ENCODE data around the gene MBOAT7.

MBOAT7 gene

DNA sequence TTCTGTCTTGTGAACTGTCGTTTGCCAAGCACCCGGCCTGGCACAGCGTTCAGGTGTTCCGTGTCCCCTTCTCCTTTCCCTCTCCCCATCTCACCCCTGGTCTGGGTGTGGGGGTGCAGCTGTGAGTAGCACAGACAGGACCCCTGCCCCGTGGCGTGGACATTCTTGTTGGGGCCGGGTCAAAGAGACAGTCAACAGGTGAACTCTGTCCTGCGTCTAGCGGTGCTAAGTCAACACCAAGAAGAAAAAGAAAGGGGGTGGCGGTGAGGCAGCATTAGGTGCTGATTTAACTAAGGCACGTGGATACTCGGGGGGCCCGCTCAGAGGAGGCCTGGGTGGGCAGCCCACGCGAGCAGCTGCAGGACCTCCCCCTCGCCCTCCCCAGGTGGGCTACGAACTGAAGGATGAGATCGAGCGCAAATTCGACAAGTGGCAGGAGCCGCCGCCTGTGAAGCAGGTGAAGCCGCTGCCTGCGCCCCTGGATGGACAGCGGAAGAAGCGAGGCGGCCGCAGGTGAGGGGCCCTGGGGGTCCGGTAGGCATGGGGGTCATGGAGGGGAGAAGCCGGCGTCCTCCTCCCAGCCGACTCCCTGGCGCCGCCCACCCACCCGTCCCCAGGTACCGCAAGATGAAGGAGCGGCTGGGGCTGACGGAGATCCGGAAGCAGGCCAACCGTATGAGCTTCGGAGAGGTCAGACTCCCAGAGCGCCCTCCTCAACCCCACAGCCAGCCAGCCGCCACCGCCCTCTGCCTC is 61.5 kb downstream of the MBOAT7 start:
- TF ChIP-seq CTCF (IDR thresholded peaks at IDR 0.05; ENCODE audit: insufficient read depth, low read length) (no peak), REST (IDR thresholded peaks at IDR 0.05; ENCODE audit: insufficient replicate concordance, low read depth) (no peak), SPI1 (IDR thresholded peaks at IDR 0.05; ENCODE audit: borderline replicate concordance, low read depth) (no peak), POLR2AphosphoS5 (IDR thresholded peaks at IDR 0.05; ENCODE audit: low read depth) (no peak), GABPA (IDR thresholded peaks at IDR 0.05; ENCODE audit: low read depth) (no peak)
- no peak overlapping the region for H3K27ac ChIP-seq (replicated peaks)
- no peak overlapping the region for H3K4me3 ChIP-seq (replicated peaks; ENCODE audit: insufficient read depth, low read length)
- no peak for DNase-seq (ENCODE audit: low read depth in 1 of 2, low spot score in 1 of 2)
- no peaks in the 10 kb centered on the region for H3K27me3 ChIP-seq (ENCODE audit: insufficient read depth, poor library complexity, severe bottlenecking)

GRCh38 chr19:54125713-54126112 is 63.7 kb downstream of the MBOAT7 start:
- no peak overlapping the region for H3K27ac ChIP-seq (replicated peaks)
- no peaks in the 10 kb centered on the region for H3K27me3 ChIP-seq (ENCODE audit: insufficient read depth, poor library complexity, severe bottlenecking)
- no peak overlapping the region for H3K4me3 ChIP-seq (replicated peaks; ENCODE audit: insufficient read depth, low read length)
- no peak for DNase-seq (ENCODE audit: low read depth in 1 of 2, low spot score in 1 of 2)
- no peak for TF ChIP-seq CTCF (IDR thresholded peaks at IDR 0.05; ENCODE audit: insufficient read depth, low read length)
- no peak for TF ChIP-seq POLR2AphosphoS5 (IDR thresholded peaks at IDR 0.05; ENCODE audit: low read depth)
- TF ChIP-seq GABPA (IDR thresholded peaks at IDR 0.05; ENCODE audit: low read depth): no peak
- TF ChIP-seq SPI1 (IDR thresholded peaks at IDR 0.05; ENCODE audit: borderline replicate concordance, low read depth): no peak
- TF ChIP-seq REST (IDR thresholded peaks at IDR 0.05; ENCODE audit: insufficient replicate concordance, low read depth): no peak

DNA sequence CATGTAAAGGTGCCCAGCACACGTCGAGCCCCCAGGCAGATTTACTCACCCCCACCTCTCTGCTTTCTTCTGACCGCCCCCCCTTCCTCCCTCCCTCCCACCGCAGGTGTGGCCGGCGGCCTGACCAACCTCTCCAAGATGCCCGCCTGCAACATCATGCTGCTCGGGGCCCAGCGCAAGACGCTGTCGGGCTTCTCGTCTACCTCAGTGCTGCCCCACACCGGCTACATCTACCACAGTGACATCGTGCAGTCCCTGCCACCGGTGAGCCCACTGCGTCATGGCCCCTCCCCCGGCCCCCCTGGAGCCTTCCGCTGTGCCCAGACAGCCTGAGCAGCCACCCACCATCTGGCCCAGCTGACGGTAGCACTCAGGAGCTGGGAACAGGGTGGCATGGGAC is 65.0 kb downstream of the MBOAT7 start:
- no peaks in the 10 kb centered on the region for H3K27me3 ChIP-seq (ENCODE audit: insufficient read depth, poor library complexity, severe bottlenecking)
- no peak overlapping the region for H3K27ac ChIP-seq (replicated peaks)
- no peak for DNase-seq (ENCODE audit: low read depth in 1 of 2, low spot score in 1 of 2)
- TF ChIP-seq POLR2AphosphoS5 (IDR thresholded peaks at IDR 0.05; ENCODE audit: low read depth) (no peak), SPI1 (IDR thresholded peaks at IDR 0.05; ENCODE audit: borderline replicate concordance, low read depth) (no peak), REST (IDR thresholded peaks at IDR 0.05; ENCODE audit: insufficient replicate concordance, low read depth) (no peak), CTCF (IDR thresholded peaks at IDR 0.05; ENCODE audit: insufficient read depth, low read length) (no peak), GABPA (IDR thresholded peaks at IDR 0.05; ENCODE audit: low read depth) (no peak)
- no peak overlapping the region for H3K4me3 ChIP-seq (replicated peaks; ENCODE audit: insufficient read depth, low read length)
